Neural cell (in vitro differentiated cells): ENCODE data around the gene OLFM1.

ENCODE experiments used
- EZH2 ChIP-seq: fragments of 200-600, 300-800 bp; shearing (Covaris generic), sonication (generic); IDR thresholded peaks from 2 replicates; pipeline ENCODE4 v1.6.1; 2014; ENCODE audit warnings: antibody characterized with exemption, low read length, borderline replicate concordance, mild to moderate bottlenecking; ENCODE audit not compliant: insufficient read depth, poor library complexity, severe bottlenecking
- POLR2AphosphoS5 ChIP-seq: IDR thresholded peaks from 2 replicates; pipeline ENCODE4 v1.6.1; 2012
- RAD21 ChIP-seq: fragments of 450-650 bp; conservative IDR thresholded peaks from 2 replicates; pipeline ENCODE4 v1.6.1; 2014; ENCODE audit warnings: antibody characterized with exemption, mild to moderate bottlenecking, moderate library complexity
- TAF1 ChIP-seq: IDR thresholded peaks from 2 replicates; pipeline ENCODE4 v1.6.1; 2012; ENCODE audit warnings: low read depth
- TF ChIP-seq, protein P1 (sequence below): fragments of 450-650 bp; IDR thresholded peaks from 2 replicates; pipeline ENCODE4 v1.5.1; 2014; ENCODE audit warnings: antibody characterized with exemption, mild to moderate bottlenecking, moderate library complexity; ENCODE audit not compliant: poor library complexity, severe bottlenecking
- TF ChIP-seq, protein P2 (sequence below): IDR thresholded peaks from 2 replicates; pipeline ENCODE4 v1.6.1; 2012; ENCODE audit warnings: borderline replicate concordance

DNA sequence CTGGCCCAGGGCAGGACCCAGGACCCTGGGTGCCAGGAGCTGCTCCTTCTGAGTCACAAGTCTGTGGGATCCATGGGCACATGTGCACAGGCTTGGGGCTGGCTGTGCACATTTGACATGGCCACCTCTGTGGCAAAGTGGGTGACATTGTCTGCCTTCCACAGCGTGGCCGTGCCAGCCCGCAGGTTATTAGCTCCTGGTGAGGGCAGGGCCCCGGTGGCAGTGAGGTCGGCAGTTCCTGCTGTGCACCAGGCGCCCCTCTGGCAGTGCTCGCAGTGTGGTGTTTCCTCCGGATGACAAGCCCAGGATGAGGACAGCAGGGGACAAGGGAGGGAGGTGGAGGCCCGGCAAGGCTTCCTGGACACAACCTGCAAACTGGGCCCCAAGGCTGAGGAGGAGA, 60.5 kb downstream of the OLFM1 start:
- TF ChIP-seq TAF1 = no peak
- TF ChIP-seq EZH2 = no peak
- TF ChIP-seq, protein P1, sequence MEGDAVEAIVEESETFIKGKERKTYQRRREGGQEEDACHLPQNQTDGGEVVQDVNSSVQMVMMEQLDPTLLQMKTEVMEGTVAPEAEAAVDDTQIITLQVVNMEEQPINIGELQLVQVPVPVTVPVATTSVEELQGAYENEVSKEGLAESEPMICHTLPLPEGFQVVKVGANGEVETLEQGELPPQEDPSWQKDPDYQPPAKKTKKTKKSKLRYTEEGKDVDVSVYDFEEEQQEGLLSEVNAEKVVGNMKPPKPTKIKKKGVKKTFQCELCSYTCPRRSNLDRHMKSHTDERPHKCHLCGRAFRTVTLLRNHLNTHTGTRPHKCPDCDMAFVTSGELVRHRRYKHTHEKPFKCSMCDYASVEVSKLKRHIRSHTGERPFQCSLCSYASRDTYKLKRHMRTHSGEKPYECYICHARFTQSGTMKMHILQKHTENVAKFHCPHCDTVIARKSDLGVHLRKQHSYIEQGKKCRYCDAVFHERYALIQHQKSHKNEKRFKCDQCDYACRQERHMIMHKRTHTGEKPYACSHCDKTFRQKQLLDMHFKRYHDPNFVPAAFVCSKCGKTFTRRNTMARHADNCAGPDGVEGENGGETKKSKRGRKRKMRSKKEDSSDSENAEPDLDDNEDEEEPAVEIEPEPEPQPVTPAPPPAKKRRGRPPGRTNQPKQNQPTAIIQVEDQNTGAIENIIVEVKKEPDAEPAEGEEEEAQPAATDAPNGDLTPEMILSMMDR = no peak
- TF ChIP-seq, protein P2, sequence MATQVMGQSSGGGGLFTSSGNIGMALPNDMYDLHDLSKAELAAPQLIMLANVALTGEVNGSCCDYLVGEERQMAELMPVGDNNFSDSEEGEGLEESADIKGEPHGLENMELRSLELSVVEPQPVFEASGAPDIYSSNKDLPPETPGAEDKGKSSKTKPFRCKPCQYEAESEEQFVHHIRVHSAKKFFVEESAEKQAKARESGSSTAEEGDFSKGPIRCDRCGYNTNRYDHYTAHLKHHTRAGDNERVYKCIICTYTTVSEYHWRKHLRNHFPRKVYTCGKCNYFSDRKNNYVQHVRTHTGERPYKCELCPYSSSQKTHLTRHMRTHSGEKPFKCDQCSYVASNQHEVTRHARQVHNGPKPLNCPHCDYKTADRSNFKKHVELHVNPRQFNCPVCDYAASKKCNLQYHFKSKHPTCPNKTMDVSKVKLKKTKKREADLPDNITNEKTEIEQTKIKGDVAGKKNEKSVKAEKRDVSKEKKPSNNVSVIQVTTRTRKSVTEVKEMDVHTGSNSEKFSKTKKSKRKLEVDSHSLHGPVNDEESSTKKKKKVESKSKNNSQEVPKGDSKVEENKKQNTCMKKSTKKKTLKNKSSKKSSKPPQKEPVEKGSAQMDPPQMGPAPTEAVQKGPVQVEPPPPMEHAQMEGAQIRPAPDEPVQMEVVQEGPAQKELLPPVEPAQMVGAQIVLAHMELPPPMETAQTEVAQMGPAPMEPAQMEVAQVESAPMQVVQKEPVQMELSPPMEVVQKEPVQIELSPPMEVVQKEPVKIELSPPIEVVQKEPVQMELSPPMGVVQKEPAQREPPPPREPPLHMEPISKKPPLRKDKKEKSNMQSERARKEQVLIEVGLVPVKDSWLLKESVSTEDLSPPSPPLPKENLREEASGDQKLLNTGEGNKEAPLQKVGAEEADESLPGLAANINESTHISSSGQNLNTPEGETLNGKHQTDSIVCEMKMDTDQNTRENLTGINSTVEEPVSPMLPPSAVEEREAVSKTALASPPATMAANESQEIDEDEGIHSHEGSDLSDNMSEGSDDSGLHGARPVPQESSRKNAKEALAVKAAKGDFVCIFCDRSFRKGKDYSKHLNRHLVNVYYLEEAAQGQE = no peak
- no peak for TF ChIP-seq POLR2AphosphoS5
- no peak for TF ChIP-seq RAD21
